ENCODE data around the gene CHKA. TPM values are rescaled to one million over a fixed set of nuclear protein-coding genes. Genes with fewer than 3 reads are reported as not detected.

CHKA gene
- total and polyA plus RNA-seq, 9 of the 15 experiments (the other 6 are each of a cell fraction or from before 2014, with no cell fraction given) = 3.6 to 37.0 (median 30.2) TPM

- TF ChIP-seq, protein P1, sequence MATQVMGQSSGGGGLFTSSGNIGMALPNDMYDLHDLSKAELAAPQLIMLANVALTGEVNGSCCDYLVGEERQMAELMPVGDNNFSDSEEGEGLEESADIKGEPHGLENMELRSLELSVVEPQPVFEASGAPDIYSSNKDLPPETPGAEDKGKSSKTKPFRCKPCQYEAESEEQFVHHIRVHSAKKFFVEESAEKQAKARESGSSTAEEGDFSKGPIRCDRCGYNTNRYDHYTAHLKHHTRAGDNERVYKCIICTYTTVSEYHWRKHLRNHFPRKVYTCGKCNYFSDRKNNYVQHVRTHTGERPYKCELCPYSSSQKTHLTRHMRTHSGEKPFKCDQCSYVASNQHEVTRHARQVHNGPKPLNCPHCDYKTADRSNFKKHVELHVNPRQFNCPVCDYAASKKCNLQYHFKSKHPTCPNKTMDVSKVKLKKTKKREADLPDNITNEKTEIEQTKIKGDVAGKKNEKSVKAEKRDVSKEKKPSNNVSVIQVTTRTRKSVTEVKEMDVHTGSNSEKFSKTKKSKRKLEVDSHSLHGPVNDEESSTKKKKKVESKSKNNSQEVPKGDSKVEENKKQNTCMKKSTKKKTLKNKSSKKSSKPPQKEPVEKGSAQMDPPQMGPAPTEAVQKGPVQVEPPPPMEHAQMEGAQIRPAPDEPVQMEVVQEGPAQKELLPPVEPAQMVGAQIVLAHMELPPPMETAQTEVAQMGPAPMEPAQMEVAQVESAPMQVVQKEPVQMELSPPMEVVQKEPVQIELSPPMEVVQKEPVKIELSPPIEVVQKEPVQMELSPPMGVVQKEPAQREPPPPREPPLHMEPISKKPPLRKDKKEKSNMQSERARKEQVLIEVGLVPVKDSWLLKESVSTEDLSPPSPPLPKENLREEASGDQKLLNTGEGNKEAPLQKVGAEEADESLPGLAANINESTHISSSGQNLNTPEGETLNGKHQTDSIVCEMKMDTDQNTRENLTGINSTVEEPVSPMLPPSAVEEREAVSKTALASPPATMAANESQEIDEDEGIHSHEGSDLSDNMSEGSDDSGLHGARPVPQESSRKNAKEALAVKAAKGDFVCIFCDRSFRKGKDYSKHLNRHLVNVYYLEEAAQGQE (IDR thresholded peaks at IDR 0.05; ENCODE audit: borderline replicate concordance) = peak; percentile 48
- TF ChIP-seq, protein P1 (CRISPR knock-in tag; IDR thresholded peaks at IDR 0.05; ENCODE audit: low read depth) = no peak
- TF ChIP-seq ZNF507 (tag; conservative IDR thresholded peaks at IDR 0.05) = 0 out of 2 replicates have a peak, but pooled peaks have one; percentile 9
- peak; percentile 87 for TF ChIP-seq DMBX1 (CRISPR knock-in tag; IDR thresholded peaks at IDR 0.05; ENCODE audit: borderline replicate concordance)
- no peak for TF ChIP-seq SREBF1 (IDR thresholded peaks at IDR 0.05; ENCODE audit: borderline replicate concordance, low read depth, low read length)
- TF ChIP-seq, protein P2, sequence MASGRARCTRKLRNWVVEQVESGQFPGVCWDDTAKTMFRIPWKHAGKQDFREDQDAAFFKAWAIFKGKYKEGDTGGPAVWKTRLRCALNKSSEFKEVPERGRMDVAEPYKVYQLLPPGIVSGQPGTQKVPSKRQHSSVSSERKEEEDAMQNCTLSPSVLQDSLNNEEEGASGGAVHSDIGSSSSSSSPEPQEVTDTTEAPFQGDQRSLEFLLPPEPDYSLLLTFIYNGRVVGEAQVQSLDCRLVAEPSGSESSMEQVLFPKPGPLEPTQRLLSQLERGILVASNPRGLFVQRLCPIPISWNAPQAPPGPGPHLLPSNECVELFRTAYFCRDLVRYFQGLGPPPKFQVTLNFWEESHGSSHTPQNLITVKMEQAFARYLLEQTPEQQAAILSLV (tag; IDR thresholded peaks at IDR 0.05) = peak; percentile 52; the same call in 1 of the 2 replicates
- TF ChIP-seq, protein P3, sequence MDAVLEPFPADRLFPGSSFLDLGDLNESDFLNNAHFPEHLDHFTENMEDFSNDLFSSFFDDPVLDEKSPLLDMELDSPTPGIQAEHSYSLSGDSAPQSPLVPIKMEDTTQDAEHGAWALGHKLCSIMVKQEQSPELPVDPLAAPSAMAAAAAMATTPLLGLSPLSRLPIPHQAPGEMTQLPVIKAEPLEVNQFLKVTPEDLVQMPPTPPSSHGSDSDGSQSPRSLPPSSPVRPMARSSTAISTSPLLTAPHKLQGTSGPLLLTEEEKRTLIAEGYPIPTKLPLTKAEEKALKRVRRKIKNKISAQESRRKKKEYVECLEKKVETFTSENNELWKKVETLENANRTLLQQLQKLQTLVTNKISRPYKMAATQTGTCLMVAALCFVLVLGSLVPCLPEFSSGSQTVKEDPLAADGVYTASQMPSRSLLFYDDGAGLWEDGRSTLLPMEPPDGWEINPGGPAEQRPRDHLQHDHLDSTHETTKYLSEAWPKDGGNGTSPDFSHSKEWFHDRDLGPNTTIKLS (IDR thresholded peaks at IDR 0.05; ENCODE audit: borderline replicate concordance, low read depth) = no peak
- TF ChIP-seq ZNF175 (CRISPR knock-in tag; IDR thresholded peaks at IDR 0.05; ENCODE audit: low read depth) = peak; percentile 75; the same call in 1 of the 2 replicates
- no peak for TF ChIP-seq ZBTB8A (IDR thresholded peaks at IDR 0.05; ENCODE audit: partially characterized antibody)
- TF ChIP-seq, protein P4, sequence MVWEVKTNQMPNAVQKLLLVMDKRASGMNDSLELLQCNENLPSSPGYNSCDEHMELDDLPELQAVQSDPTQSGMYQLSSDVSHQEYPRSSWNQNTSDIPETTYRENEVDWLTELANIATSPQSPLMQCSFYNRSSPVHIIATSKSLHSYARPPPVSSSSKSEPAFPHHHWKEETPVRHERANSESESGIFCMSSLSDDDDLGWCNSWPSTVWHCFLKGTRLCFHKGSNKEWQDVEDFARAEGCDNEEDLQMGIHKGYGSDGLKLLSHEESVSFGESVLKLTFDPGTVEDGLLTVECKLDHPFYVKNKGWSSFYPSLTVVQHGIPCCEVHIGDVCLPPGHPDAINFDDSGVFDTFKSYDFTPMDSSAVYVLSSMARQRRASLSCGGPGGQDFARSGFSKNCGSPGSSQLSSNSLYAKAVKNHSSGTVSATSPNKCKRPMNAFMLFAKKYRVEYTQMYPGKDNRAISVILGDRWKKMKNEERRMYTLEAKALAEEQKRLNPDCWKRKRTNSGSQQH (CRISPR knock-in tag; IDR thresholded peaks at IDR 0.05) = no peak
- no peak for TF ChIP-seq ESRRB (CRISPR knock-in tag; IDR thresholded peaks at IDR 0.05; ENCODE audit: borderline replicate concordance)
- no peak for TF ChIP-seq FOXM1 (IDR thresholded peaks at IDR 0.05; ENCODE audit: low read depth)
- no peak for TF ChIP-seq FOXM1 (CRISPR knock-in tag; IDR thresholded peaks at IDR 0.05; ENCODE audit: low read depth)
- no peak for TF ChIP-seq TCFL5 (CRISPR knock-in tag; conservative IDR thresholded peaks at IDR 0.05)
- TF ChIP-seq ZBTB17 (CRISPR knock-in tag; IDR thresholded peaks at IDR 0.05) = 0 out of 2 replicates have a peak, but pooled peaks have one; percentile 46
Observed at GRCh38 chr11:68011051-68011943, 109.9 kb downstream of the CHKA start (continued).
